GM10266 (cell line): Measurements from ENCODE around the gene IQCE.

Experiments used
- DNase-seq: peaks from one replicate; pipeline ENCODE4 v3.0.0; 2012; ENCODE audit errors: extremely low spot score
- TF ChIP-seq, protein P1 (sequence below): IDR thresholded peaks from 2 replicates; pipeline ENCODE4 v1.5.1; 2012; ENCODE audit warnings: mild to moderate bottlenecking, low read depth; ENCODE audit not compliant: control insufficient read depth, insufficient read depth; ENCODE audit errors: missing control alignments

IQCE gene

GRCh38 chr7:2522780-2523433, 35.9 kb upstream of the IQCE start:
- TF ChIP-seq, protein P1, sequence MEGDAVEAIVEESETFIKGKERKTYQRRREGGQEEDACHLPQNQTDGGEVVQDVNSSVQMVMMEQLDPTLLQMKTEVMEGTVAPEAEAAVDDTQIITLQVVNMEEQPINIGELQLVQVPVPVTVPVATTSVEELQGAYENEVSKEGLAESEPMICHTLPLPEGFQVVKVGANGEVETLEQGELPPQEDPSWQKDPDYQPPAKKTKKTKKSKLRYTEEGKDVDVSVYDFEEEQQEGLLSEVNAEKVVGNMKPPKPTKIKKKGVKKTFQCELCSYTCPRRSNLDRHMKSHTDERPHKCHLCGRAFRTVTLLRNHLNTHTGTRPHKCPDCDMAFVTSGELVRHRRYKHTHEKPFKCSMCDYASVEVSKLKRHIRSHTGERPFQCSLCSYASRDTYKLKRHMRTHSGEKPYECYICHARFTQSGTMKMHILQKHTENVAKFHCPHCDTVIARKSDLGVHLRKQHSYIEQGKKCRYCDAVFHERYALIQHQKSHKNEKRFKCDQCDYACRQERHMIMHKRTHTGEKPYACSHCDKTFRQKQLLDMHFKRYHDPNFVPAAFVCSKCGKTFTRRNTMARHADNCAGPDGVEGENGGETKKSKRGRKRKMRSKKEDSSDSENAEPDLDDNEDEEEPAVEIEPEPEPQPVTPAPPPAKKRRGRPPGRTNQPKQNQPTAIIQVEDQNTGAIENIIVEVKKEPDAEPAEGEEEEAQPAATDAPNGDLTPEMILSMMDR: no peak
- DNase-seq: no peak

GRCh38 chr7:2523461-2523936, 35.3 kb upstream of the IQCE start:
- no peak for DNase-seq
- TF ChIP-seq, protein P1: no peak

DNA sequence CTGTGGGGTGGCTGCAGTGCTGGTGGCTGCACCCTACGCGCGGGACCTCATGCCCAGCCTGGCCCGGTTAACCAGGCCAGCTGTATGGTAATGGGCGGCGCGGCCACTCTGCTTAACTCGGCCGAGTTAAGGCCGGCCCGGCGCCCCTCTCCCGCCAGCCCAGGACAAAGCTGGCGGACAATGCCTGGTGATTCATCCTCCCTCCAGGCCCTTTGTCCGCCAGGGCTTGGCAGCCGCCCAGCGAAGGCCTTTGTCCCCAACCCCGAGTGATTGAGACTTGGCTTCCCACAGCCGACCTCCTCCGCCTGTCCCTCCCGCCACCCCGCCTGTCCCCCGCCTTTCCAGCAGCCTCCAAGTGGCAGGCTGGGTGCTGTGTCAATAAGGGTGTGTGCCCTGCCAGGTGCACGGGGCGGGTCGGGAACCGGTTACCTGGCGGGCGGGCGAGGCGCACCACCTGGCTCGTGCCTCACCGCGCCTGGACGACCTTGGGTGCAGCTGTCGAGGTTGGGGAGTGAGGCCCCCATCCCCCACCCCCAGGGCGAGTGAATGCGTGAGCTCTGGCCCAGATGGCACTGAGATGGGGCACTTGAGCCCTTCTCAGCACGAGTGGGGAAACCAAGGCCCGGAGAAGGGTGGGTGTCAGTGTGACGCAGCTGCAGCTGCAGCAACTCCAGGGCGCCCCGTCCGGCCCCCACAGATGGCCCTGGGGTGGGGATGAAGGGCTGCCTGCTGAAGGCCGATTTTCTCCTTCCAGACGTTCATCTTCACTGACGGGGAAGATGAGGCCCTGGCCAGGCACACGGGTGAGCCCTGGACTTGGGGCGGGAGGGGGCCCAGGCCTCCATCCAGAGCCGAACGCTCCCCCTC, 34.6 kb upstream of the IQCE start:
- TF ChIP-seq, protein P1: no peak
- DNase-seq: no peak

DNA sequence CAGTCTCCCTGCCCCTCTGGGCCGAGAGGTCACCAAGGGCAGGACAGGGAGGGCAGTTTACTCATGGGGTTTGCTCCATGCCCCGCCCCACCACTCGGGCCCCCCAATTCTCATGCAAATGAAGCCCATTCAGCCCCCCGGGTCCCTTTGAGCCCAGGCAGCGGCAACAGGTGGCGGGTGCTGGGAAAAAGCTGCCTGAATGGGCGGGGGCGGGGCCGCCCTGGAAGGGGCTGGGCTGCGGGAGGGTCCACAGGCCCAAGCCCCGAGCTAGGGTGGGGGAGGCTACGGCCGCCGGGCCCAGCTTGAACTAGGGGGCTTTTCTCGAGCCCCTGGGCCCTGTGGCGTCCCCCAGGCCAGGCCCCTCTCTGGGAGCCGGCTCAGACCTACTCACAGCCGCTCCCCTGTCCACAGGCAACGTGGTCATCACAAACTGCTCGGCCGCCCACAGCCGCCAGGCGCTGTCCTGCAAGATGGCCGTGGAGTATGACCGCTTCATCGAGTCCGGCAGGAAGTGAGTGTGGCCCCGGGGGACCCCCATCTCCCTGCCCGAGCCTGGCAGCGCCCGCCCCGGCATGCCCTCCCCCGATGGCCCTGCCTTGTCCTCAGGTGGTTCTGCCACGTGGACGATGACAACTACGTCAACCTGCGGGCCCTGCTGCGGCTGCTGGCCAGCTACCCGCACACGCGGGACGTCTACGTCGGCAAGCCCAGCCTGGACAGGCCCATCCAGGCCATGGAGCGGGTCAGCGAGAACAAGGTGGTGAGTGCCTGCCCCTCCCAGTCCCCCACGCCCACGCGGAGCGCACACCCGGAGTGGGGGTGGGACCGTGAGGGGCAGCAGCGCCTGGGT, 33.7 kb upstream of the IQCE start:
- TF ChIP-seq, protein P1: no peak

DNA sequence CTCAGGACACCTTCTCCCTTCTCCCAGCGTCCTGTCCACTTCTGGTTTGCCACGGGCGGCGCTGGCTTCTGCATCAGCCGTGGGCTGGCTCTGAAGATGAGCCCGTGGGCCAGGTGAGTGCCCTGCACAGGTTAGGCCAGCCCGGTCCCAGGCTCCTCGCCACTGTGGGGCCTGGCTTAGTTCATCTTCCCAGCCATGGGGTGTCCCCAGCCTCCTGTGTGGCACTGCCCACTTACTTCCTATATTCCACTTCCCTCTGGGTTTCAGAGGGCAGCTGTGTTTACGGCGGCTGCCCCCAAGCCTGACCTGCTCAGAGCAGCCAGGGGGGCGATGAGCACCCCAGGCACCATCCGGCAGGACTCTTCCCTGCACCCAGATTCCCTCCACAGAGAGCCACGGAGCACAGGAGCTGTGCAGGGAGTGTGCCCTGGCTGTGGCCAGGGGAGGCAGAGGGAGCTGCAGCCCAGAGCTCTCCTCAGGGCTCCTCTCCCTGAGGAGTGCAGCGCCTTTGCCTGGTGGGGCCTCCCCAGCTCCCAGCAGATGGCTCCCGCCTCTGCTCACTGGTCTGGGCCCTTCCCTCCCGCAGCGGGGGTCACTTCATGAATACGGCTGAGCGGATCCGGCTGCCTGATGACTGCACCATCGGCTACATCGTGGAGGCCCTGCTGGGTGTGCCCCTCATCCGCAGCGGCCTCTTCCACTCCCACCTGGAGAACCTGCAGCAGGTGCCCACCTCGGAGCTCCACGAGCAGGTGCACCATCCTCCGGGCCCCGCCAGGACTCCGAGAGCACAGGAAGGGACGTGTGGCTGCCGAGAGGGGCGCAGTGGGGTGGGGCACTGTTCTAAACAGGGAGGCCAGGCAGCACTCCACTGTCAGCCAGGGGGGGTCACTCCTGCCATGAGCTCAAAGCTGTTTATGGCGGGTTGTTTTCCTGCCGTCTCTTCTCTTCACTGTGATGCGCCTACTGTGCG, 32.8 kb upstream of the IQCE start:
- no peak for DNase-seq

More for the DNA sequence above, 33.7 kb upstream of the IQCE start:
- DNase-seq: no peak

More for the DNA sequence above, 32.8 kb upstream of the IQCE start:
- TF ChIP-seq, protein P1: no peak
